ENCODE results near the gene KIZ.

KIZ gene

GRCh38 chr20:21189761-21190523 lies 64.1 kb downstream of the KIZ start:
- H3K27ac ChIP-seq = no peak overlapping the region

DNA sequence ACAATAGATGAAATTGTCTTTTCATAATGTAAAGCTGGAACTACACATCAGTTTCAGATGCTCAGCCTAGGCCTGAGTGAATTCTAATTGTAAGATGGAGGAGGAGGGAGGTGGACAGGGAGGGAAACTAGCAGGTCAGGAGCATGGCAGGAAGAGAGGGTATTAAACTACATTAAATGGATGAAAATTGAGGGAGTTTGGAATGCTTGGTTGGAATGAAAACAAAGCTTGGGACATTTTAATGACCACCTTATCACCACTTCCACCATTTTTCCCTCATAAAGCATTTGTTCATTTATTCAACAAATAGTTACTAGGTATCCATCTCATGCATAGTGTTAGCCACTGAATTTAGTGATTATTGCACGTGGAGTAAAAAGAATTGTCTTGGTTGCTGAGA lies 65.0 kb downstream of the KIZ start:
- no peak overlapping the region for H3K27ac ChIP-seq

More at GRCh38 chr20:21189761-21190523, 64.1 kb downstream of the KIZ start:
- TF ChIP-seq, protein P1, sequence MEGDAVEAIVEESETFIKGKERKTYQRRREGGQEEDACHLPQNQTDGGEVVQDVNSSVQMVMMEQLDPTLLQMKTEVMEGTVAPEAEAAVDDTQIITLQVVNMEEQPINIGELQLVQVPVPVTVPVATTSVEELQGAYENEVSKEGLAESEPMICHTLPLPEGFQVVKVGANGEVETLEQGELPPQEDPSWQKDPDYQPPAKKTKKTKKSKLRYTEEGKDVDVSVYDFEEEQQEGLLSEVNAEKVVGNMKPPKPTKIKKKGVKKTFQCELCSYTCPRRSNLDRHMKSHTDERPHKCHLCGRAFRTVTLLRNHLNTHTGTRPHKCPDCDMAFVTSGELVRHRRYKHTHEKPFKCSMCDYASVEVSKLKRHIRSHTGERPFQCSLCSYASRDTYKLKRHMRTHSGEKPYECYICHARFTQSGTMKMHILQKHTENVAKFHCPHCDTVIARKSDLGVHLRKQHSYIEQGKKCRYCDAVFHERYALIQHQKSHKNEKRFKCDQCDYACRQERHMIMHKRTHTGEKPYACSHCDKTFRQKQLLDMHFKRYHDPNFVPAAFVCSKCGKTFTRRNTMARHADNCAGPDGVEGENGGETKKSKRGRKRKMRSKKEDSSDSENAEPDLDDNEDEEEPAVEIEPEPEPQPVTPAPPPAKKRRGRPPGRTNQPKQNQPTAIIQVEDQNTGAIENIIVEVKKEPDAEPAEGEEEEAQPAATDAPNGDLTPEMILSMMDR (conservative IDR thresholded peaks at IDR 0.05) = no peak

GRCh38 chr20:21191839-21192238 lies 66.0 kb downstream of the KIZ start:
- TF ChIP-seq, protein P1 (conservative IDR thresholded peaks at IDR 0.05) = no peak
- no peak overlapping the region for H3K27ac ChIP-seq

More for the DNA sequence above, 65.0 kb downstream of the KIZ start:
- TF ChIP-seq, protein P1 (conservative IDR thresholded peaks at IDR 0.05) = no peak

- H3K27ac ChIP-seq = peak overlapping the region; percentile 41
- TF ChIP-seq, protein P1 (conservative IDR thresholded peaks at IDR 0.05) = no peak
Observed at GRCh38 chr20:21202259-21202658, 76.4 kb downstream of the KIZ start.

DNA sequence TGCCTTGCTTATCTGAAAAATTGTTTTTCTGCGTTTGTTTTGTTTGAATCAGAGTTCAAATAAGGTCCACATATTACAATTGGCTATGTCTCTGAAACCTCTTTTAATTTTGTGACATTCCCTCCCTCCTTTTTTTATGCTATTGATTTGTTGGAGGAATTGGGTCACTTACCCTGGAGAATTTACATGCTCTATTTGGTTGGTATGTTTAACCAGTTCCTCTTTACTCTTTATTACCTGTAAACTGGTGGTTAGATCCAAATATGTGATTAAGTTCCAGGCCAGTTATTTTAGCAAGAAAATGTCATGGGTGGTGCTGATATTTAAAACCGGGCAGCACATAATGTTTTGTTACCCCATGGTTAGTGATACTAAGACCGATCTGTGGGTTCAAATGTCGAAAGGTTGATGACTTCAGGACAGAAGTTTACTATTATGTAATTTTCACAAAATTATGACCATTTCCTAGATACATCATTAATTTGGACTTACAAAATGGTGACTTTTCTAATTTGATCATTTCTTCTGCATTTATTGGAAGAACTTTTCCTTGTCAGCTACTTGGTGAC lies 77.3 kb downstream of the KIZ start:
- H3K27ac ChIP-seq = peak overlapping the region; percentile 41

GRCh38 chr20:21206584-21206983 lies 80.7 kb downstream of the KIZ start:
- H3K27ac ChIP-seq = no peak overlapping the region
- TF ChIP-seq, protein P1 (conservative IDR thresholded peaks at IDR 0.05) = no peak

More for the DNA sequence above, 77.3 kb downstream of the KIZ start:
- TF ChIP-seq, protein P1 (conservative IDR thresholded peaks at IDR 0.05) = no peak

- H3K27ac ChIP-seq = no peak overlapping the region
- TF ChIP-seq, protein P1 (conservative IDR thresholded peaks at IDR 0.05) = no peak
Observed at GRCh38 chr20:21208999-21209398, 83.1 kb downstream of the KIZ start.
